Tibial nerve (tissue), 4 donors: ENCODE measurements around the gene IP6K3. TPM values are rescaled to one million over a fixed set of nuclear protein-coding genes. Genes with fewer than 3 reads are reported as not detected.

Source experiments
- DNase-seq, 2 donors: peaks; one replicate each; pipeline ENCODE4 v3.0.0-alpha.2; 2019; ENCODE audit warnings: low spot score in 2 of 2
- H3K27ac ChIP-seq, 4 donors: fragments of 200-600 bp; sonication (generic) in 3 of 4; one replicate each; pipeline ENCODE4 v1.5.1; 2017 to 2019; ENCODE audit warnings: mild to moderate bottlenecking in 1 of 4
- H3K27me3 ChIP-seq, 2 donors: fragments of 200-600 bp; sonication (generic) in 1 of 2; one replicate each; pipeline versions ENCODE4 v1.5.1 to v1.6.0; 2017 to 2019
- H3K36me3 ChIP-seq, 3 donors: fragments of 200-600 bp; sonication (generic); one replicate each; pipeline ENCODE4 v1.5.1; 2018 to 2019
- H3K4me1 ChIP-seq, 4 donors: fragments of 200-600 bp; sonication (generic) in 3 of 4; one replicate each; pipeline ENCODE4 v1.5.1; 2017 to 2019
- H3K4me3 ChIP-seq, 4 donors: fragments of 200-600 bp; sonication (generic) in 3 of 4; one replicate each; pipeline ENCODE4 v1.5.1; 2017 to 2019; ENCODE audit warnings: mild to moderate bottlenecking in 1 of 4, moderate library complexity in 1 of 4
- H3K9me3 ChIP-seq, 4 donors: fragments of 200-600 bp; sonication (generic) in 3 of 4; one replicate each; pipeline ENCODE4 v1.5.1; 2017 to 2019
- EP300 ChIP-seq, 2 donors: sonication (generic); formaldehyde crosslinking; IDR thresholded peaks; one replicate each; pipeline ENCODE4 v1.6.1; 2017; ENCODE audit warnings: antibody characterized with exemption in 2 of 2, mild to moderate bottlenecking in 1 of 2
- POLR2A ChIP-seq, 2 donors: fragments of 450-650 bp; IDR thresholded peaks; one replicate each; pipeline ENCODE4 v1.6.1; 2017; ENCODE audit warnings: antibody characterized with exemption in 2 of 2, mild to moderate bottlenecking in 2 of 2, moderate library complexity in 2 of 2
- WGBS, 2 donors: methylation state at CpG; one replicate each; pipeline ENCODE4 v1.1.5; 2018; 5-methylcytosine and 5-hydroxymethylcytosine counted together
- total RNA-seq, 4 donors: library from RNA; depleted of rRNA; stranded (reverse); fragments of >200 nt; gene quantifications; one replicate each; pipeline ENCODE4 v1.1.0, GENCODE V29; 2016
- TF ChIP-seq, protein P1 (sequence below), 5 experiments: fragments of 200-600 bp in 3 of 5; fragments of 450-650 bp in 2 of 5; sonication (generic) in 3 of 5; IDR thresholded peaks; one replicate each; pipeline ENCODE4 v1.5.1; 2016 to 2019; ENCODE audit warnings: antibody characterized with exemption in 5 of 5, mild to moderate bottlenecking in 3 of 5, moderate library complexity in 2 of 5

Gene IP6K3
- total RNA-seq, 4 donors from 2014 or later: 0.39 to 3.0 (median 1.7) TPM

DNA sequence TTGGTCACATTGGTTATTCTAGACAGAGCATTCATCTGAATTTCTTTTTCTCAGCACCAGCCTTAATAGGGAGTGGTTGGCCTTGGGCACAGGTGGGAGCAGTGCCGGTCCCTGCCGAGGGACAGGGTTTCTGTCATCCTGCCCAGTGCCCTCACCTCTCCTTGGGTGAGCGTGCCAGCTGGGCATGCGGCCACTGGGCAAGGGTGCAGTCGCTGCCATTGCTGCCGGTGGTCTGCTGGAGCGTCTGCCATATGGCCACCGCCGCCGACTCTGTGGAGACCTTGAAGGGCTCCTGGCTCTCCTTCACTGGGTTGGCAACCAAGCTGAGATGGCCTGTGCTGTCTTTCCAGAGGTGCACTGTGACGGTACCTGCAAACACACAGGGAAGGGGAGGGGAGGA lies 18.8 kb downstream of the IP6K3 start:
- Histone ChIP-seq H3K36me3 (no peaks in the 10 kb centered on the region), H3K27ac (no peak overlapping the region), H3K27me3 (no peaks in the 10 kb centered on the region), H3K4me1 (no peaks in the 10 kb centered on the region), H3K4me3 (no peak overlapping the region), H3K9me3 (no peaks in the 10 kb centered on the region)
- 87 to 92% methylated on average over 9 to 11 of the region's 11 CpGs for WGBS, 2 donors
- TF ChIP-seq EP300 (IDR thresholded peaks at IDR 0.05) (no peak), POLR2A (IDR thresholded peaks at IDR 0.05) (no peak)
- TF ChIP-seq, protein P1, sequence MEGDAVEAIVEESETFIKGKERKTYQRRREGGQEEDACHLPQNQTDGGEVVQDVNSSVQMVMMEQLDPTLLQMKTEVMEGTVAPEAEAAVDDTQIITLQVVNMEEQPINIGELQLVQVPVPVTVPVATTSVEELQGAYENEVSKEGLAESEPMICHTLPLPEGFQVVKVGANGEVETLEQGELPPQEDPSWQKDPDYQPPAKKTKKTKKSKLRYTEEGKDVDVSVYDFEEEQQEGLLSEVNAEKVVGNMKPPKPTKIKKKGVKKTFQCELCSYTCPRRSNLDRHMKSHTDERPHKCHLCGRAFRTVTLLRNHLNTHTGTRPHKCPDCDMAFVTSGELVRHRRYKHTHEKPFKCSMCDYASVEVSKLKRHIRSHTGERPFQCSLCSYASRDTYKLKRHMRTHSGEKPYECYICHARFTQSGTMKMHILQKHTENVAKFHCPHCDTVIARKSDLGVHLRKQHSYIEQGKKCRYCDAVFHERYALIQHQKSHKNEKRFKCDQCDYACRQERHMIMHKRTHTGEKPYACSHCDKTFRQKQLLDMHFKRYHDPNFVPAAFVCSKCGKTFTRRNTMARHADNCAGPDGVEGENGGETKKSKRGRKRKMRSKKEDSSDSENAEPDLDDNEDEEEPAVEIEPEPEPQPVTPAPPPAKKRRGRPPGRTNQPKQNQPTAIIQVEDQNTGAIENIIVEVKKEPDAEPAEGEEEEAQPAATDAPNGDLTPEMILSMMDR (IDR thresholded peaks at IDR 0.05): no peak
- DNase-seq: no peak

DNA sequence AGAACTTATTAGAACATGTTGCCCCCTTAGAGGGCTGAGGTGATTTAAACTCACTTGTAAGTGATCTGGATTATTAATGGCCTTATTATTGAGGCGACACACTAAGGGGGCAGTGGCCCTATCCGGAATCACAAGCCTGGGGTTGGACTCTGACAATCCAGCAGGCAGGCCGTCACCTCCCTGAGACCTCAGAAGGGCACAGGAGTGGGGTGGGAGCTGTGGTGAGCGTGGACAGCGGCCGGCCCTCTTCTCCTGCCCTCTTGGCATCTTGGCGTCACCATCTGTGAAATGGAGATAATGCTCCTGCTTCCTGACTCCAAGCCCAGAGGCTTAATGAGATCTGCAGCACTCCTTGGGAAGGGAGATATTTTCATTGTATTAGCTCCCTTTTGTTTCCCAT lies 19.6 kb downstream of the IP6K3 start:
- no peaks in the 10 kb centered on the region for H3K36me3 ChIP-seq
- DNase-seq: no peak
- WGBS, 2 donors: 70 to 87% methylated on average over 7 of the region's 7 CpGs
- no peak overlapping the region for H3K27ac ChIP-seq
- no peaks in the 10 kb centered on the region for H3K9me3 ChIP-seq
- TF ChIP-seq POLR2A (IDR thresholded peaks at IDR 0.05): no peak
- no peak for TF ChIP-seq EP300 (IDR thresholded peaks at IDR 0.05)
- TF ChIP-seq, protein P1 (IDR thresholded peaks at IDR 0.05): no peak
- no peaks in the 10 kb centered on the region for H3K27me3 ChIP-seq
- no peaks in the 10 kb centered on the region for H3K4me1 ChIP-seq
- no peak overlapping the region for H3K4me3 ChIP-seq

DNA sequence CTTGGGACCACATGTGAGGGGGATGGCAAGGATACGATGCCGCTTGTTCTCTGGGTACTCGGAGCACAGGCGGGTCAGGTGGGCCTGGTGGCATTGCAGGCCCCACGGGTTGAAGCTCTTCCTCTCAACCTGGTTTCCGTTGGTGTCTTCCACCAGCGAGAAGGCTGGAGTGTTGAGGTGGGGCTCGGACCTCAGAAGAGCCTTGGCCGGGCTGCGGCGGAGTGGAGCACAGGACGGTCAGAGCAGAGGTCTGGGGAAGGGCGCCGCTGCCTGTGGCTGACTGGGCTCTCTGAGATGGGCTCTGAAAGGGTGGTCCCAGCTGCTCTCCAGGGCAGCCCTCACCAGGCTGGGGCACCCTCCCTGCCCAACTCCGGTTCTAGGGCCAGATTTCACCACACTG lies 20.0 kb downstream of the IP6K3 start:
- 93 to 94% methylated on average over 15 of the region's 15 CpGs for WGBS, 2 donors
- H3K27ac ChIP-seq: no peak overlapping the region
- no peaks in the 10 kb centered on the region for H3K4me1 ChIP-seq

DNA sequence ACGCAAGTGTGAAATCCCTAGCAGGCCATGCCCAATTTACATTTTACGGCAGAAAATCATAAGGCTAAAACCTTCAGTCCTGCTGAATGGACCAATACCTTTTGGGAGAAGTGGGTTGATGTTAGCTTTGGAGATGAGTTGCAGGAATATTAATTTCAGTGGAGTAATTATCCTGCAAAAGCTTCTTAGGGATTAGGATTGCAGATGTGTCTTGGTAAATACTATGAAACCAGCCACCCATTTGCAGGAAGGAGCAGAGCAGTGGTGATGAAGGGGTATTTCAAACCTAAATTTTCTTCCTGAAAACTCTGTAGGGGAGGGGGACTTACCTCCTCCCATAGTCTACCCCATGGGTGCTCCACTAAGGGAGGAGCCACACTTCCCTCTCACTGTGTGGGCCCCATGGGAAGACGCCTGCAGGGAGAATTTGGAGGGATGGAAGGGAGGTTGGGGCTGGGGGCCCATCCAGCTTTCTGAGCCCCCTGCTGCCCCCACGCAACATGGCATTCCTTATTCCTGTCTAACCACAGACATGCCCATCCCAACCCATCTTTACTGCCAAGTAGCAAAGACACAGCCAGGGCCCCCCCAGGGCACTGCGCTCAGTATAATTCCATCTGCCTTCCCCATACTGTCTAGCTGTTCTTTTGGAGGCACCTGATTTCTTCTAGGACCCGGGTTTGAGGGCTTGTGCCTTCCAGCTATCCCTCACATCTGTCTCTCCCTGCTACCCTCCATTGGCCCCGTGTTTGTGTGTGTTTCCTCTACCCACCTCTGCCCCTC lies 20.6 kb downstream of the IP6K3 start:
- Histone ChIP-seq H3K4me1 (no peaks in the 10 kb centered on the region), H3K36me3 (no peaks in the 10 kb centered on the region), H3K27ac (no peak overlapping the region), H3K27me3 (no peaks in the 10 kb centered on the region), H3K4me3 (no peak overlapping the region), H3K9me3 (no peaks in the 10 kb centered on the region)
- no peak for TF ChIP-seq POLR2A (IDR thresholded peaks at IDR 0.05)
- TF ChIP-seq EP300 (IDR thresholded peaks at IDR 0.05): no peak
- TF ChIP-seq, protein P1 (IDR thresholded peaks at IDR 0.05): no peak
- no peak for DNase-seq
- 91 to 95% methylated on average over 7 of the region's 7 CpGs for whole genome bisulfite sequencing, 2 donors

More for the DNA sequence above, 20.0 kb downstream of the IP6K3 start:
- no peaks in the 10 kb centered on the region for H3K9me3 ChIP-seq
- no peak for DNase-seq
- no peak overlapping the region for H3K4me3 ChIP-seq
- H3K36me3 ChIP-seq: no peaks in the 10 kb centered on the region
- TF ChIP-seq EP300 (IDR thresholded peaks at IDR 0.05): no peak
- TF ChIP-seq, protein P1 (IDR thresholded peaks at IDR 0.05): no peak
- TF ChIP-seq POLR2A (IDR thresholded peaks at IDR 0.05): no peak
- no peaks in the 10 kb centered on the region for H3K27me3 ChIP-seq

DNA sequence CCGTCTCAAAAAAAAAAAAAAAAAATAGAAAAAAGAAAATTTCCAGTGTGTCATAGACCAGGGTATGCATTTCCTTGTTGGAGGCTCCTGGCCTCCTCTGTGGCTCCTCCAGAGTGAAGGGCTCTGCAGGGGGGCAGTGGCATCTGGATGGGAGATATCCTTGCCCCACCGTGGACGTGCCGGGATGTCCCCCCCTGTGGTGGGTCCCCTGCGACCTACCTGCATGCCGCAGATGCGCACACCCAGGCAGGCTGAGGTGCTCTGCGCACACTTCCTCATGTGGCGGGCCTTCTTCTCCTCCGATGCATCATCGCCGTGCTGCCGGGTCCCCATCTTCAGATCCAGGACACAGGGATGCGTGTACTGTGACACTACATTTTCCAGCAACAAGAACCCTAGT lies 21.5 kb downstream of the IP6K3 start:
- Histone ChIP-seq H3K9me3 (no peaks in the 10 kb centered on the region), H3K4me3 (no peak overlapping the region), H3K27me3 (no peaks in the 10 kb centered on the region), H3K27ac (no peak overlapping the region), H3K4me1 (no peaks in the 10 kb centered on the region), H3K36me3 (no peaks in the 10 kb centered on the region)
- WGBS, 2 donors: 85 to 86% methylated on average over 10 to 14 of the region's 14 CpGs
- DNase-seq: no peak
- TF ChIP-seq POLR2A (IDR thresholded peaks at IDR 0.05) (no peak), EP300 (IDR thresholded peaks at IDR 0.05) (no peak)
- TF ChIP-seq, protein P1 (IDR thresholded peaks at IDR 0.05): no peak
